GM13976 (cell line): ENCODE measurements around the gene SLC12A6.

Experiments
- DNase-seq: peaks from one replicate; pipeline ENCODE4 v3.0.0; 2012; ENCODE audit warnings: low spot score
- in situ Hi-C: fragments of 300-500 bp; cut with MboI; formaldehyde crosslinking; loops from one replicate; pipeline ENCODE4 v1.12.0; 2022; ENCODE audit warnings: low sequenced_read_pairs, mixed read lengths, inconsistent platforms; ENCODE audit not compliant: unreplicated experiment
- TF ChIP-seq, protein P1 (sequence below): IDR thresholded peaks from 2 replicates; pipeline ENCODE4 v1.5.1; 2012; ENCODE audit warnings: borderline replicate concordance, mild to moderate bottlenecking; ENCODE audit not compliant: insufficient read depth; ENCODE audit errors: extremely low read depth, missing control alignments, control extremely low read depth

The SLC12A6 gene

DNA sequence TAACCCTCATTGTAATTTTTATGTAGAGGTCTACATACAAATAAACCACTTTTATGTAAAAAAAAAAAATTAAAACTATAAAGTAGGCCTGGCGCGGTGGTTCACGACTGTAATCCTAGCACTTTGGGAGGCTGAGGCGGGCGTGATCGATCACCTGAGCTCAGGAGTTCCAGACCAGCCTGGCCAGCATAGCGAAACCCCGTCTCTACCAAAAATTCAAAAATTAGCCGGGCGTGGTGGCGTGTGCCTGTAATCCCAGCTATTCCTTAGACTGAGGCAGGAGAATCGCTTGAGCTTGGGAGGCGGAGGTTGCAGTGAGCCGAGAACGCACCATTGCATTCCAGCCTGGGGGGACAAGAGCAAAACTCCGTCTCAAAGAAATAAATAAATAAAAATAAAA is 766 bp upstream of the SLC12A6 start:
- TF ChIP-seq, protein P1, sequence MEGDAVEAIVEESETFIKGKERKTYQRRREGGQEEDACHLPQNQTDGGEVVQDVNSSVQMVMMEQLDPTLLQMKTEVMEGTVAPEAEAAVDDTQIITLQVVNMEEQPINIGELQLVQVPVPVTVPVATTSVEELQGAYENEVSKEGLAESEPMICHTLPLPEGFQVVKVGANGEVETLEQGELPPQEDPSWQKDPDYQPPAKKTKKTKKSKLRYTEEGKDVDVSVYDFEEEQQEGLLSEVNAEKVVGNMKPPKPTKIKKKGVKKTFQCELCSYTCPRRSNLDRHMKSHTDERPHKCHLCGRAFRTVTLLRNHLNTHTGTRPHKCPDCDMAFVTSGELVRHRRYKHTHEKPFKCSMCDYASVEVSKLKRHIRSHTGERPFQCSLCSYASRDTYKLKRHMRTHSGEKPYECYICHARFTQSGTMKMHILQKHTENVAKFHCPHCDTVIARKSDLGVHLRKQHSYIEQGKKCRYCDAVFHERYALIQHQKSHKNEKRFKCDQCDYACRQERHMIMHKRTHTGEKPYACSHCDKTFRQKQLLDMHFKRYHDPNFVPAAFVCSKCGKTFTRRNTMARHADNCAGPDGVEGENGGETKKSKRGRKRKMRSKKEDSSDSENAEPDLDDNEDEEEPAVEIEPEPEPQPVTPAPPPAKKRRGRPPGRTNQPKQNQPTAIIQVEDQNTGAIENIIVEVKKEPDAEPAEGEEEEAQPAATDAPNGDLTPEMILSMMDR, result no peak
- in situ Hi-C loops, result no loop called here
- no peak for DNase-seq

DNA sequence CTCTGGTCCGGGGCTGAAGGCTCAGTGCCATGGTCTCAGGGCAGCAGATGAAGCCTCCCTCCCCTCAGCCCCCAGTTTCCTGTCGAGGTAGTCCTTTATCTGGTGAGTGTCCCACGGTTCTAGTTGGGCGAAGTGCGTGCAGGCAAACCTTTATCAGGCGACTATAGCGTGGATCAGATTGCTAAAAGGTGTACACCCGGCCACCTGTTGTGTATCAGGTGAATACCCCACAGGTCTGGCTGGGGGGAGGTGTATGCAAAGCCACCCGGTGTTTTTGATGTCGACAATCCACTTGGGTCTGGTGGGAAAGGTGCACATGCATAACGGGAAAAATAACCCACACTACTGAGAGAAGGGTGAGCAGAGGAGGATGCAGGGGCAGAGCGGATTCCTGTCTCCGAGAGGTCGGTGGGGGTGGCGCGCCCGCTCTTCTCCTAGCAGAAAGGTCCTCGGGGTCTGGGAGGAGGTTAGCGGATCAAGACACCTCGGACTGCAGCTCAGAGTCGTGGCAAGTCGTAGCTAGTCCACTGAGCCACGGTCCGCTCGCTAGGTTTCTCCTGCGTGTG is 507 bp downstream of the SLC12A6 start:
- TF ChIP-seq, protein P1, result no peak
- in situ Hi-C loops, result no loop called here
- no peak for DNase-seq

DNA sequence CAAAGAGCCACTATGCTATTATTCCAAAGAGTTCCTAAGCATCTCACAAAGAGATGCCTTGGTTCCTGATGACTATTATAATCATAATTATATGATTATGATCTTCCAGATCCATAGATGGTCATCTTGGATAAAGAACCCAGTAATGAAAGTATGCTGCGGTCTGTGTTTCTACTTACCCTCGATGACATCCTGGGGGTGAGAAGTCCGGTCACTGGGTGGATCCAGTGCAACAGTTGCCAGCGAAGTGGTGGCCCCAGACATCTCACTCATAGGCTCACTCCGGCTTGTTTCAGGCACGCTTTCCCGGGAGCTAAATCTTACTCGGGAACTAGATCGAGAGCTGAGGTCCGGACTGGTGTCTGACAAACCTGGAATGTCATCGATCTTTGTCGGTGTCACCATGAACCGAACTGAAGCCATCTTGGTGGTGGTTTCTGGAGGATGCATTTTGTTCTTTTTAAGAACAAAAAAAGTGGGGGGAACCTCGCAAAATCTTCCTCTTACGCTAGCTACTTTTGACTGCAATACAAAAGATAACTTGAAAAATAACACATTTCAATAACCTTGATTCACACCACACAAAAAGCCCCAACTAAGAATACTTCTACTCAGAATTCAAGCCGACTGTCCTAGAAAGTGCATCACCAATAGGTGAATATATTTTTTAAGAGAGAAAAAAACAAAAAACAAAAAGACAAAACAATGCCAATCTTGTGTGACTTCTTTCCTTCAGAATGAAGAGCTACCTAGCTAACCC is 1.2 kb downstream of the SLC12A6 start:
- in situ Hi-C loops, result no loop called here
- TF ChIP-seq, protein P1, result no peak
- no peak for DNase-seq

DNA sequence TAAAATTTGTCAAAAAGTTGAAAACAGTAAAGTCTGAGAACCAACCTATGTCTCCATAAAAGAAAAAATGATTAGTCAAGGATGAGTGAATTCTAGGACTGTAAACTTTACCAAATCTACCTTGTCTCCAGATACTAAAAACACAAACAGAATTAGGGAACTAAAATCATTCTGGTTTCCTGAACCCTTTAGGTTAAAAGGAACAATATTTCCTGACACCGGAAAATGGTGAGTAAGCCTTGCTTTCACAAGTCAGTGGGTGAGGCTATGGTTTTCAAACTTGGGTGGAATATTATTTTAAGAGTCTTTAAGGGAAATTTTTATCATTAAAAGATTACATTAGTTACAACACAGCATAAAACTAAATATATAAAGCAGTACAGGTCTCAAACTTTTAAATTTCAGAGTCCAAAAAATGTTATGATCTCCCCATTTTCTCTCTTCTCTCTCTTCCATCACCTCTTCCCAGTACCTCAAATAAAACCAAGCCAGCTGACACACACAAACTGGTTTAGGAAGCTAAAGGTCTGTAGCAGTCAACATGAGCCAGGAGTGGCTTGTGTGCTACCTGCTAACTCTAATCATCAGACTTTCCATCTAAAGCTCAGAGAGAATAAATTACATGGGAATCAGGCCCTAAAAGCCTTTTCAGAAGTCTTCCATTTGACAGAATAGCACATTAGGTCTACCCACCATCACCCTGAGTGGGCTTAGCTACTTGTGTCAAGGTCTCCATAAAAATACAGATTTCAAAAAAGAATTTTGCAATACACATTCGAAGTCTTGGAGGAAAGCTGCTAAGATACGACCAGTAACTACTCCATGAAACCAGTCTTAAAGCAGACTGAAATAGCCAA is 2.2 kb downstream of the SLC12A6 start:
- in situ Hi-C loops, result no loop called here
- TF ChIP-seq, protein P1, result no peak
- no peak for DNase-seq

DNA sequence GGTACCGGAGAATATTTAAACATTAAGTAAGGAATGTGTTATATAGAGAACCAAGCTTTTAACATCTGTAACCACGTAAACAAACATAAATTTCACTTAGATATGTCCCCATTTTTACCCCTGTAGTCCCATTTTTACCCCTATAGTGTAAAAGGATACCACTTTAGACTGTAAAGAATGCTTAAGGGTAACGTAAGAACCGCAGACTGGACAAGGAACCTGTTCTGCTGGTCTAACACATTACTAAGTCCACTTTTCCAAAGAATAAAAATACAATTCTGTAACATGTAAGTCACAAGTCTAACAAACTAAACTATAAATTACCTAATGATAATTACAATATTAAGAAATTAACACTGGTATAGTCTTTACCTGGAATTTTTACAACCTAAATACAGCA is 2.9 kb downstream of the SLC12A6 start:
- TF ChIP-seq, protein P1, result no peak
- in situ Hi-C loops, result no loop called here
- DNase-seq, result no peak

DNA sequence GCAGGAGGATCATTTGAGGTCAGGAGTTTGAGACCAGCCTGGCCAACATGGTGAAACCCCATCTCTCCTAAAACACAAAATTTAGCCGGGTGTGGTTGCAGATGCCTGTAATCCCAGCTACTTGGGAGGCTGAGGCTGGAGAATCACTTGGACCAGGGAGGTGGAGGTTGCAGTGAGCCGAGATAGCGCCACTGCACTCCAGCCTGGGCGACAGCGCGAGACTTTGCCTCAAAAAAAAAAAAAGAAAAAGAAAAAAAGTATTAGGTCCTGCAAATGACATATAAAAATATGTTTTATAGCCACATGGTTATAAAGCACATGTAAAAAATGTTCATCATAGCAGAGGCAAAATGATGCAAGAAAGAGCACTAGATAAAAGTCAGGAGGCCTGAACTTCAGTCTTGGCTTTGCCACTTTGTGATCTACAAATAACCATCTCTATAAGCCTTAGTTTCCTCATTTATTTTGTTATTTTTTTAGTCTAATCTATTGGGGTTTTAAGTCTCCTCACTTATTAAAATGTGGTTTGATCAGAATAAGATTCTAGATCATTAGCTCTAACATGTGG is 4.9 kb downstream of the SLC12A6 start:
- DNase-seq, result no peak
- TF ChIP-seq, protein P1, result no peak
- in situ Hi-C loops, result no loop called here
